Endothelial cell (in vitro differentiated cells): ENCODE measurements around the gene ZFAND3. TPM values are rescaled to one million over a fixed set of nuclear protein-coding genes. Genes with fewer than 3 reads are reported as not detected.

Experiments
- DNase-seq: peaks from one replicate; pipeline ENCODE4 v3.0.0; 2021; ENCODE audit warnings: low spot score
- H3K27ac Mint-ChIP-seq: one replicate; pipeline ENCODE4 v1.8.0; 2021; ENCODE audit warnings: mixed read lengths, inconsistent platforms; ENCODE audit not compliant: unreplicated experiment
- H3K27me3 Mint-ChIP-seq: one replicate; pipeline ENCODE4 v1.8.0; 2021; ENCODE audit warnings: mild to moderate bottlenecking, moderate library complexity, mixed read lengths, inconsistent platforms; ENCODE audit not compliant: unreplicated experiment
- H3K36me3 Mint-ChIP-seq: one replicate; pipeline ENCODE4 v1.8.0; 2021; ENCODE audit warnings: mild to moderate bottlenecking, low read depth, mixed read lengths, inconsistent platforms; ENCODE audit not compliant: unreplicated experiment
- H3K4me1 Mint-ChIP-seq: one replicate; pipeline ENCODE4 v1.8.0; 2021; ENCODE audit warnings: mild to moderate bottlenecking, mixed read lengths, inconsistent platforms; ENCODE audit not compliant: unreplicated experiment
- H3K4me3 Mint-ChIP-seq: one replicate; pipeline ENCODE4 v1.8.0; 2021; ENCODE audit warnings: mild to moderate bottlenecking, mixed read lengths, inconsistent platforms; ENCODE audit not compliant: unreplicated experiment
- H3K9me3 Mint-ChIP-seq: one replicate; pipeline ENCODE4 v1.8.0; 2021; ENCODE audit warnings: mixed read lengths, inconsistent platforms; ENCODE audit not compliant: unreplicated experiment
- total RNA-seq: library from RNA; stranded (reverse); fragmentation: NEBNext Ultra II Directional; extraction: Animal tissue kit (Norgen Biotek cat#: 25700); gene quantifications from one replicate; pipeline ENCODE4 v1.2.1, GENCODE V29; 2021; ENCODE audit not compliant: unreplicated experiment
- TF ChIP-seq, protein P1 (sequence below): fragments of 200-600 bp; sonication (generic); IDR thresholded peaks from one replicate; pipeline ENCODE4 v1.5.0; 2021; ENCODE audit warnings: antibody characterized with exemption; ENCODE audit not compliant: unreplicated experiment

ZFAND3 gene
- total RNA-seq, 1 donor from 2014 or later: 96.3 TPM

GRCh38 chr6:37936150-37936549 is 116.6 kb downstream of the ZFAND3 start:
- H3K4me1 Mint-ChIP-seq: peaks cover 23% of the 10 kb centered on the region
- H3K27ac Mint-ChIP-seq: peak overlapping the region; percentile 5
- DNase-seq: no peak
- H3K36me3 Mint-ChIP-seq: no peaks in the 10 kb centered on the region
- no peak overlapping the region for H3K4me3 Mint-ChIP-seq
- peaks cover 3% of the 10 kb centered on the region for H3K27me3 Mint-ChIP-seq
- H3K9me3 Mint-ChIP-seq: no peaks in the 10 kb centered on the region
- TF ChIP-seq, protein P1, sequence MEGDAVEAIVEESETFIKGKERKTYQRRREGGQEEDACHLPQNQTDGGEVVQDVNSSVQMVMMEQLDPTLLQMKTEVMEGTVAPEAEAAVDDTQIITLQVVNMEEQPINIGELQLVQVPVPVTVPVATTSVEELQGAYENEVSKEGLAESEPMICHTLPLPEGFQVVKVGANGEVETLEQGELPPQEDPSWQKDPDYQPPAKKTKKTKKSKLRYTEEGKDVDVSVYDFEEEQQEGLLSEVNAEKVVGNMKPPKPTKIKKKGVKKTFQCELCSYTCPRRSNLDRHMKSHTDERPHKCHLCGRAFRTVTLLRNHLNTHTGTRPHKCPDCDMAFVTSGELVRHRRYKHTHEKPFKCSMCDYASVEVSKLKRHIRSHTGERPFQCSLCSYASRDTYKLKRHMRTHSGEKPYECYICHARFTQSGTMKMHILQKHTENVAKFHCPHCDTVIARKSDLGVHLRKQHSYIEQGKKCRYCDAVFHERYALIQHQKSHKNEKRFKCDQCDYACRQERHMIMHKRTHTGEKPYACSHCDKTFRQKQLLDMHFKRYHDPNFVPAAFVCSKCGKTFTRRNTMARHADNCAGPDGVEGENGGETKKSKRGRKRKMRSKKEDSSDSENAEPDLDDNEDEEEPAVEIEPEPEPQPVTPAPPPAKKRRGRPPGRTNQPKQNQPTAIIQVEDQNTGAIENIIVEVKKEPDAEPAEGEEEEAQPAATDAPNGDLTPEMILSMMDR: no peak

DNA sequence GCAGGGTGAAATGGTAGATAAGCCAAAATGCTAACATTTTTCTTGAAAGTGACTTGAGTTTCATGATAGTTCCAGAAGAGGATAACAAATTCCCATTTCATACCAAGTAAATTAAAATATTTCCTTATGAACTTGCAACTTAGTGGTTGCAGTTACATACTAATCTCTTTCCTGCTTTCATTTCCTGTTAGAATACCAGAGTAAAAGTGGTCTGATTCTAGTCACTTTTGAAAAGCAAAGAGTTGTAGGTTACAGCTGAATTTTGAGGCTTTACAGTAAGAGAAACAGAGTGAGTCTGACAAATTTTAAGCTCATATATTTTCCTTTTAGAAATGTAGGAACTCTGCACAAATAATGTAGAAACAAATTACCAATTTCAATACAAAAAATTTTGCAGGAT is 117.4 kb downstream of the ZFAND3 start:
- TF ChIP-seq, protein P1: no peak
- Mint-ChIP-seq H3K36me3 (no peaks in the 10 kb centered on the region), H3K4me3 (no peak overlapping the region), H3K27me3 (peaks cover 3% of the 10 kb centered on the region), H3K4me1 (peaks cover 23% of the 10 kb centered on the region), H3K9me3 (no peaks in the 10 kb centered on the region), H3K27ac (peak overlapping the region; percentile 5)
- no peak for DNase-seq

DNA sequence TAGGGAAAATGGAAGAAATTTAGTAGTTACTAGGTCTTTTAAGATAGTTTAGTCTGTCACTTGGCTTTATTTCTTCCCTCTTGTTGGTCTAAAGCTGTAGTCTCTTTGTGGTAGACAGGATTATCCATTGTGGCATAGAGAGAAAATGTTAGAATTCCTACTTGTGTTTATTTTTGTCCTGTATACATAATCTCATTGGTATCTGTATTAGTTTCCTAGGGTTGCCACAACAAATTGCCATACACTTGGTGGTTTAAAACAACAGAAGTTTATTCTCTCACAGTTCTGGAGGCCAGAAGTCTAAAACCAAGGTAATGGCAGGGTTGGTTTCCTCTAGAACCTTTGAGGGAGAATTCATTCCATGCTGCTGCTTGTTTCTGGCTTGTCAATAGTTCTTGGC is 119.4 kb downstream of the ZFAND3 start:
- Mint-ChIP-seq H3K27me3 (peaks cover 3% of the 10 kb centered on the region), H3K9me3 (no peaks in the 10 kb centered on the region), H3K27ac (no peak overlapping the region), H3K36me3 (no peaks in the 10 kb centered on the region), H3K4me1 (peaks cover 23% of the 10 kb centered on the region), H3K4me3 (no peak overlapping the region)
- no peak for DNase-seq
- TF ChIP-seq, protein P1: no peak

DNA sequence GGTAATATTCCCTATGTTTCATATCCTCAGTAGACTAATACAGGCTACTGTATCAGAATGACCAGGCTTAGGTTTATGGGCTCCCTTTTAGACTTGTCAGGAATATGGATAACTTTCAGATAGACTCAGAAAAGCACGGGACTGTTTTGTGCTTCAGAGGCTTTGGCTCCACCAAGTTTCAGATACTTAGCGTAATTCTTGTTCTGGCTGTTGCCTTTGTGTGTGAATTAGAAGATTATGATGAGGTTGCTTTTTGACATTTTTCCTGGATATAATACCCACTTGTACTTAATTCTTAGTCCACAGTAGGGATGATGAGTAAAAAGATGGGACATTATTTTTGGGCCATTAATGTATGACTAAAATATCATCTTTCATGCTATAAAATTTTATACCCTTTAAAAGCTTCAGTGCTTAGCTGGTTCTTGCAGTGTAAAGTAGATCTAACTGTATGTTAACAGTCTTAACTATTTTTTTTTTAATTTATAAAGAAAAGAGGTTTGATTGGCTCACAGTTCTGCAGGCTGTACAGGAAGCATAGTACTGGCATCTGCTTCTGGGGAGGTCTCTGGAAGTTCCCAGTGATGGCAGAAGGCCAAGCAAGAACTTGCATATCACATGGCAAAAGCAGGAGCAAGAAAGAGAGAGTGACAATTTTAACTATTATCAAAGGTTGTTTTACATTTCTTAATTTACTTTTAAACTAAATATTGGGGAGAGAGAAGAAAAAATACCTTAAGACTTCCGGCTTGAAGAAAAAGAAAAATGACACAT is 120.7 kb downstream of the ZFAND3 start:
- no peak for DNase-seq
- H3K4me1 Mint-ChIP-seq: peaks cover 27% of the 10 kb centered on the region
- no peaks in the 10 kb centered on the region for H3K36me3 Mint-ChIP-seq
- no peak overlapping the region for H3K4me3 Mint-ChIP-seq
- H3K27me3 Mint-ChIP-seq: peaks cover 3% of the 10 kb centered on the region
- no peaks in the 10 kb centered on the region for H3K9me3 Mint-ChIP-seq
- H3K27ac Mint-ChIP-seq: no peak overlapping the region
- TF ChIP-seq, protein P1: no peak

DNA sequence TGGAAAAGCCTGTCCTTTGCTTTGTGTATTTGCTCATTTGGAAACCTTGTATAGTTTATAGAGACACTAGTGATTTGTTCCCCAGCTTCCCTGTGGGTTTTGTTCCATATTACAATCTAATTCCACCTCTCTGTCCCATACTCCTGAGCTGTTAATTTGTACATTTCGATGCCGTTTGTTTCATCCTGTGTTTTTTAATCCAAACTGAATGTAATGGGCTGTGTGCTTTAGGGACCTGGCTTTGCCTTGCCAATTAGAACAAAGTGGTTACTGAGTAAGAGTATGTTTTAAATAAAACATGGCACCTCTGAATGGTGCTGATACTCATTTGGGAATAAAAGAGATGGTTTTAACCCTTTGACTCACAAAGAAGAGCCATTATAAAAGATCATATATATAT is 122.3 kb downstream of the ZFAND3 start:
- Mint-ChIP-seq H3K36me3 (no peaks in the 10 kb centered on the region), H3K9me3 (no peaks in the 10 kb centered on the region), H3K27ac (no peak overlapping the region), H3K4me3 (no peak overlapping the region), H3K27me3 (peaks cover 3% of the 10 kb centered on the region), H3K4me1 (peaks cover 15% of the 10 kb centered on the region)
- TF ChIP-seq, protein P1: no peak
- DNase-seq: no peak
